Heart right ventricle (tissue), 16 donors: ENCODE results near the gene PTP4A2. TPM values are rescaled to one million over a fixed set of nuclear protein-coding genes. Genes with fewer than 3 reads are reported as not detected.

ENCODE experiments used
- ATAC-seq, 8 donors: fragments of 200-7000 bp; cut with Tn5 transposase; one replicate each; pipeline ENCODE4 v1.9.1; 2020; ENCODE audit warnings: mild to moderate bottlenecking in 8 of 8, moderate library complexity in 8 of 8, moderate number of reproducible peaks in 1 of 8
- DNase-seq, 2 donors: peaks; one replicate each; pipeline ENCODE4 v3.0.0-alpha.2; 2020
- H3K27ac ChIP-seq, 10 donors: fragments of 200-600 bp; sonication (generic) in 2 of 10; one replicate each; pipeline versions ENCODE4 v1.5.0 to v1.8.0; 2020 to 2022; ENCODE audit warnings: mild to moderate bottlenecking in 3 of 10
- H3K27me3 ChIP-seq, 7 donors: fragments of 200-600 bp; one replicate each; pipeline ENCODE4 v1.8.0; 2021 to 2022; ENCODE audit warnings: mild to moderate bottlenecking in 2 of 7
- H3K36me3 ChIP-seq, 9 donors: fragments of 200-600 bp; sonication (generic) in 1 of 9; one replicate each; pipeline versions ENCODE4 v1.5.0 to v1.8.0; 2020 to 2022; ENCODE audit warnings: mild to moderate bottlenecking in 2 of 9
- H3K4me1 ChIP-seq, 9 donors: fragments of 200-600 bp; sonication (generic) in 1 of 9; one replicate each; pipeline versions ENCODE4 v1.5.0 to v1.8.0; 2020 to 2022; ENCODE audit warnings: mild to moderate bottlenecking in 4 of 9
- H3K4me3 ChIP-seq, 10 donors: fragments of 200-600 bp; sonication (generic) in 2 of 10; one replicate each; pipeline versions ENCODE4 v1.5.0 to v1.8.0; 2020 to 2022; ENCODE audit warnings: mild to moderate bottlenecking in 7 of 10, moderate library complexity in 2 of 10
- H3K9me3 ChIP-seq, 11 donors: fragments of 200-600 bp in 10 of 11; sonication (generic) in 2 of 11; one replicate each; pipeline versions ENCODE4 v1.5.0 to v1.8.0; 2013 to 2022; ENCODE audit warnings: mild to moderate bottlenecking in 2 of 11, control low read depth in 1 of 11, moderate library complexity in 1 of 11
- CTCF ChIP-seq, 9 donors: fragments of 200-600 bp; sonication (generic) in 2 of 9; IDR thresholded peaks; one replicate each; pipeline versions ENCODE4 v1.5.0 to v1.8.0; 2021 to 2022; ENCODE audit warnings: antibody characterized with exemption in 9 of 9, mild to moderate bottlenecking in 5 of 9, moderate library complexity in 1 of 9
- WGBS, 2 donors: extraction: QIAGEN DNeasy Blood & Tissue Kit; methylation state at CpG; one replicate each; pipeline ENCODE4 v1.1.7; 2013; ENCODE audit warnings: inconsistent platforms in 1 of 2; 5-methylcytosine and 5-hydroxymethylcytosine counted together
- intact Hi-C, 10 donors: fragments of 100-400 bp; cut with DNase I; formaldehyde crosslinking; loops; one replicate each; pipeline versions ENCODE4 v1.11.1 to v1.14.2; 2022
- polyA plus RNA-seq, 2 donors: library from polyadenylated mRNA; stranded (reverse); fragments of 200-250 nt; gene quantifications; one replicate each; pipeline ENCODE4 v1.2.3, GENCODE V29; 2013
- total RNA-seq, 10 donors: library from RNA; stranded (reverse); fragmentation: NEBNext Ultra II Directional in 3 of 10; extraction: Animal tissue kit (Norgen Biotek cat#: 25700) in 3 of 10; gene quantifications; one replicate each; pipeline versions ENCODE4 v1.2.1 to v1.2.4, GENCODE V29; 2021 to 2023
- donor health status: Arrhythmogenic right ventricular cardiomyopathy.
- donor health status: ischemic (EF 13 %, LVEDD 7.1; RV severe dilation, severe dysfunction).
- donor health status: healthy with polysubstance abuse.
- donor health status: DM: no; HTN: yes; CAD: no.
- donor health status: DM: no; HTN: no; CAD: no.
- donor health status: ischemic (EF 25% LVEDD 6.9; RV normal size, moderate dysfunction).
- donor health status: ischemic (EF 25% LVEDD 5.7; RV mildly dilated, moderate dysfunction).
- donor health status: healthy.
- donor health status: DM: yes; HTN: yes; CAD: no.
- donor health status: Ischemic cardiomyopathy.
- donor health status: ischemic (EF 35%, LVEDD 5.7; RV mildly dilated, moderate dysfunction).
- donor health status: nonischemic (EF 11% LVEDD 7.7; RV severe dilation, severe dysfunction).
- donor health status: DM: yes; HTN: yes; CAD: no.
- donor health status: PGD.
- donor health status: ischemic (EF 29% LVEDD 5.4; RV normal size, mild dysfunction).
- donor health status: nonischemic (EF 23%, LVEDD 6.1; RV moderate dilation, normal function).

Gene PTP4A2
- total and polyA plus RNA-seq, 12 donors = 49.5 to 506 (median 223) TPM

DNA sequence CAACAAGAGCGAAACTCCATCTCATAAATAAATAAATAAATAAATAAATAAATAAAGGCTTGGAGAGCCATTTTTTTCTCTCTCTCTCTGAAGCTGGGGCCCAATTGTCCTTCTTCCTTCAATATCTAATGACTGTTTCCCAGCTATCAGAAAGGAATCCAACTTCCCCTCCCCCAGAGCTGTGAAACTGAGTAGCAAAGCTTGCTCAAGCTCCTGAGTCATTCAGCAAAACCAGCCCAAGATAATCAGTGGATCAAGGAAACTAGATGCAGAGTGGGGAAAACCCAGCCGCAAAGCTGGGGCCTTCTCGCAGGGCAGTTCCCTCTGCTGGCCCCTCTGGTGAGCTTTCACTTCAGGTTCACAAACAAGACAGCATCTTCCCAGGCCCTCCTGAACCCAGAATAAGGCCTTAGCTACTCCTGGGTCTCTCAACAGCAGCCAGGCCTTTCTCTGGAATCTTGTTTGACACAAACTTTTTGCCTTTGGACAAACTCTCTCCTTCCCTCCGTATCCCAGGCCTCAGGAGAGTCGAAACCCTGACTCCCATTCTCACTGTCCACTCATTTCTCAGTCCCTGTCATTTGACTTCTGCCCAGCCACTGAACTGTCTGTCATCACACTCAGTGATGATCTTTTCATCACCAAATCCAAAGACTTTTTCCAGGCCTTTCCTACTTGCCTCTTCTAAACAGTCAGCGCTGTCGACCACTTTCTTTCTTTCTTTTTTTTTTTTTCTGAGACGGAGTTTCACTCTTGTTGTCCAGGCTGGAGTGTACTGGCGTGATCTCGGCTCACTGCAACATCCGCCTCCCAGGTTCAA is 18.0 kb upstream of the PTP4A2 start:
- intact Hi-C loops = loop anchor here in 2 of 10 donors (2.0 to 10.0 kb wide), 2 partner anchors 17 to 291 kb away; partner anchors contain the start of gene PTP4A2 (in 1 of the 2)
- WGBS, 2 donors = 63 to 64% methylated on average over 11 of the region's 11 CpGs
- Histone ChIP-seq H3K36me3 (no peaks in the 10 kb centered on the region), H3K4me3 (peak overlapping the region in 1 of 10 donors; percentile 11), H3K27ac (peak overlapping the region; percentile 85 to 96 (median 94)), H3K27me3 (no peaks in the 10 kb centered on the region), H3K9me3 (no peaks in the 10 kb centered on the region), H3K4me1 (peaks cover 13 to 90% (median 37%) of the 10 kb centered on the region in 9 donors)
- ATAC-seq = peak; percentile 1 to 74 (median 64)
- peak; percentile 54 to 83 for DNase-seq
- peak in 5 of 9 donors; percentile 11 to 53 (median 44) for TF ChIP-seq CTCF (IDR thresholded peaks at IDR 0.05)

DNA sequence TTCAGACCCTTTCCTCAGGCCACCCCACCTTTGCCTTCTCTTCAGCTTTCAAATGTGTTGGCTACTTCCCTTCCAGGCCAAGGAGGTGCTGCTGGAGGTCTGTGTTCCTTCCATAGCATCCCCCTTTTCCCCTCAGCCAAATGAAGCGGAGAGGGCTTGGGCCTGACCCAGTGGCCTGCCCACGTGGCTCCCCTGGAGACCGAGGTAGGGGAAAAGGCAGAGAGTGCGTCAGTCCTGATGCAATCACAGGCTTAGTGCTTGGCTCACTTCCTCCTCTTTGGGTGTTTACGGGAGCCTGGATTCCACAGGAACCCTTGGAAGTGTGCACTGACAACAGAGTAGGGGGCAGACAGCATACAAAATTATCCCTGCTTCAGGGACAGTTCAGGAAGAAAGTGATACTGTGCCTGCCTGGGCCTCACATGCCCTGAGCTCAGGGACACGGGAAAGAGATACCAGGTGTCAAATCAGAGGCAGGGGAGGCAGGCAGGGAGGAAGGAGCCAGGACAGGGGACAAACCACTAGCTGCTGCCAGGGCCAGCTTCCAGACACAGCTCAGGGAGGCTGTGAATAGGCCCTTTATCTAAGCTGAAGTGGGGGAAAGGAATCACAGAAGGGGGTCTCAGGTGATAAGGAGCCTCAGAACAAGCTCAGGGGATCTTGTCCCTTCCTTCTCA is 16.6 kb upstream of the PTP4A2 start:
- H3K27ac ChIP-seq = peak overlapping the region; percentile 85 to 96 (median 94)
- no peak overlapping the region for H3K4me3 ChIP-seq
- H3K27me3 ChIP-seq = no peaks in the 10 kb centered on the region
- DNase-seq = peak; percentile 84 to 89
- TF ChIP-seq CTCF (IDR thresholded peaks at IDR 0.05) = no peak
- H3K4me1 ChIP-seq = peaks cover 13 to 79% (median 37%) of the 10 kb centered on the region in 9 donors
- ATAC-seq = peak; percentile 88 to 96 (median 92)
- H3K36me3 ChIP-seq = no peaks in the 10 kb centered on the region
- no peaks in the 10 kb centered on the region for H3K9me3 ChIP-seq
- intact Hi-C loops = loop anchor here in 2 of 10 donors (2.0 to 10.0 kb wide), 2 partner anchors 16 to 290 kb away; partner anchors contain the start of gene PTP4A2 (in 1 of the 2)
- 9% methylated on average over 6 of the region's 6 CpGs for WGBS, 2 donors

GRCh38 chr1:31952825-31953220 is 14.7 kb upstream of the PTP4A2 start:
- no peak overlapping the region for H3K4me3 ChIP-seq
- peak overlapping the region in 6 of 10 donors; percentile 18 to 96 (median 92) for H3K27ac ChIP-seq
- DNase-seq = no peak
- ATAC-seq = no peak
- H3K36me3 ChIP-seq = no peaks in the 10 kb centered on the region
- intact Hi-C loops = loop anchor here in 1 of 10 donors (10.0 kb wide), 1 partner anchor 288 kb away; no protein-coding TSS in a partner anchor
- H3K9me3 ChIP-seq = no peaks in the 10 kb centered on the region
- TF ChIP-seq CTCF (IDR thresholded peaks at IDR 0.05) = no peak
- WGBS, 2 donors = 57 to 65% methylated on average over 2 of the region's 2 CpGs
- H3K27me3 ChIP-seq = no peaks in the 10 kb centered on the region
- H3K4me1 ChIP-seq = peaks cover 13 to 71% (median 37%) of the 10 kb centered on the region in 9 donors

- Histone ChIP-seq H3K9me3 (no peaks in the 10 kb centered on the region), H3K4me3 (no peak overlapping the region), H3K27me3 (no peaks in the 10 kb centered on the region), H3K4me1 (peaks cover 13 to 58% (median 36%) of the 10 kb centered on the region in 9 donors), H3K36me3 (no peaks in the 10 kb centered on the region), H3K27ac (peak overlapping the region; percentile 23 to 96 (median 72))
- WGBS, 2 donors = 36 to 60% methylated on average over 4 of the region's 4 CpGs
- intact Hi-C loops = loop anchor here in 1 of 10 donors (10.0 kb wide), 1 partner anchor 286 kb away; no protein-coding TSS in a partner anchor
- ATAC-seq (no peak), DNase-seq (no peak)
- no peak for TF ChIP-seq CTCF (IDR thresholded peaks at IDR 0.05)
Observed at GRCh38 chr1:31951276-31951675, 13.1 kb upstream of the PTP4A2 start.
